Endodermal cell (in vitro differentiated cells): Measurements from ENCODE around the gene PRPF6. TPM values are rescaled to one million over a fixed set of nuclear protein-coding genes. Genes with fewer than 3 reads are reported as not detected.

Experiments
- DNase-seq: peaks from one replicate; pipeline ENCODE4 v3.0.0-alpha.2; 2017
- H3K27ac ChIP-seq: 2 replicates; pipeline ENCODE4 v1.5.1; 2013; ENCODE audit warnings: mild to moderate bottlenecking, low read depth, low read length, moderate library complexity
- H3K27me3 ChIP-seq: 2 replicates; pipeline ENCODE4 v1.6.1; 2013; ENCODE audit warnings: mild to moderate bottlenecking, low read length, moderate library complexity; ENCODE audit not compliant: insufficient read depth, control insufficient read depth, poor library complexity, severe bottlenecking
- H3K36me3 ChIP-seq: 2 replicates; pipeline ENCODE4 v1.7.0; 2013; ENCODE audit warnings: mild to moderate bottlenecking, low read length, moderate library complexity; ENCODE audit not compliant: control insufficient read depth, insufficient read depth
- H3K4me1 ChIP-seq: one replicate; pipeline ENCODE4 v1.7.0; 2013; ENCODE audit warnings: low read length; ENCODE audit not compliant: control insufficient read depth, insufficient read depth
- H3K4me3 ChIP-seq: 2 replicates; pipeline ENCODE4 v1.5.1; 2013; ENCODE audit warnings: mild to moderate bottlenecking, low read length, moderate library complexity
- H3K9ac ChIP-seq: 2 replicates; pipeline ENCODE4 v1.6.1; 2013; ENCODE audit warnings: mild to moderate bottlenecking, low read length, moderate library complexity; ENCODE audit not compliant: poor library complexity, severe bottlenecking; ENCODE audit errors: extremely low read depth
- H3K9me3 ChIP-seq: 2 replicates; pipeline ENCODE4 v1.6.1; 2013; ENCODE audit warnings: mild to moderate bottlenecking, low read length, moderate library complexity; ENCODE audit not compliant: control insufficient read depth
- H3K27ac Mint-ChIP-seq: 2 replicates; pipeline ENCODE4 v1.8.0; 2020; ENCODE audit warnings: mixed read lengths
- H3K27me3 Mint-ChIP-seq: 2 replicates; pipeline ENCODE4 v1.8.0; 2021; ENCODE audit warnings: mild to moderate bottlenecking, mixed read lengths; ENCODE audit not compliant: insufficient read depth
- H3K36me3 Mint-ChIP-seq: 2 replicates; pipeline ENCODE4 v1.8.0; 2020; ENCODE audit warnings: low read depth, mixed read lengths
- H3K4me1 Mint-ChIP-seq: 2 replicates; pipeline ENCODE4 v1.8.0; 2020; ENCODE audit warnings: mixed read lengths
- H3K4me3 Mint-ChIP-seq: 2 replicates; pipeline ENCODE4 v1.8.0; 2020; ENCODE audit warnings: mild to moderate bottlenecking, moderate library complexity, mixed read lengths
- H3K9me3 Mint-ChIP-seq: 2 replicates; pipeline ENCODE4 v1.8.0; 2020; ENCODE audit warnings: mild to moderate bottlenecking, mixed read lengths
- CTCF ChIP-seq: fragments of 200-600 bp; sonication (generic); conservative IDR thresholded peaks from 2 replicates; pipeline ENCODE4 v1.5.0; 2021; ENCODE audit warnings: antibody characterized with exemption, mild to moderate bottlenecking
- WGBS, 2 experiments: methylation state at CpG; one replicate each; pipeline versions ENCODE4 v1.1.5 to v1.1.7; 2013; ENCODE audit warnings: missing lambda C conversion rate in 2 of 2, mixed read lengths in 1 of 2; ENCODE audit not compliant: insufficient coverage in 1 of 2, insufficient read length in 1 of 2; 5-methylcytosine and 5-hydroxymethylcytosine counted together
- total RNA-seq, 2 donors: library from RNA; stranded (reverse); fragmentation: NEBNext Ultra II Directional in 1 of 2; extraction: Animal tissue kit (Norgen Biotek cat#: 25700) in 1 of 2; gene quantifications; 2 replicates in 1 of 2; 3 replicates in 1 of 2; pipeline ENCODE4 v1.2.1, GENCODE V29; 2021

Gene PRPF6
- total RNA-seq, 2 donors from 2014 or later = 73.3 to 73.9 TPM

GRCh38 chr20:64053841-64054661 is 73.1 kb downstream of the PRPF6 start:
- peak; percentile 92 for DNase-seq
- Histone ChIP-seq H3K36me3 (no peaks in the 10 kb centered on the region), H3K9ac (peak overlapping the region; percentile 75), H3K27ac (peak overlapping the region; percentile 12), H3K4me3 (peak overlapping the region; percentile 55), H3K9me3 (no peaks in the 10 kb centered on the region), H3K27me3 (no peaks in the 10 kb centered on the region), H3K4me1 (peaks cover 27% of the 10 kb centered on the region)
- Mint-ChIP-seq H3K4me1 (peaks cover 19% of the 10 kb centered on the region), H3K27ac (peak overlapping the region; percentile 81), H3K9me3 (no peaks in the 10 kb centered on the region), H3K4me3 (no peak overlapping the region), H3K27me3 (peaks cover 17% of the 10 kb centered on the region), H3K36me3 (no peaks in the 10 kb centered on the region)
- peak; percentile 74 for TF ChIP-seq CTCF
- WGBS, 2 experiments = 28 to 45% methylated on average over 8 to 17 of the region's 17 CpGs

GRCh38 chr20:64055396-64055892 is 74.5 kb downstream of the PRPF6 start:
- Mint-ChIP-seq H3K4me3 (no peak overlapping the region), H3K36me3 (no peaks in the 10 kb centered on the region), H3K9me3 (no peaks in the 10 kb centered on the region), H3K27me3 (peaks cover 16% of the 10 kb centered on the region), H3K4me1 (peaks cover 19% of the 10 kb centered on the region), H3K27ac (no peak overlapping the region)
- Histone ChIP-seq H3K9ac (peak overlapping the region; percentile 15), H3K4me3 (no peak overlapping the region), H3K27me3 (no peaks in the 10 kb centered on the region), H3K4me1 (peaks cover 24% of the 10 kb centered on the region), H3K36me3 (no peaks in the 10 kb centered on the region), H3K9me3 (no peaks in the 10 kb centered on the region), H3K27ac (no peak overlapping the region)
- no peak for TF ChIP-seq CTCF
- DNase-seq = no peak
- WGBS, 2 experiments = 87 to 90% methylated on average over 6 to 9 of the region's 9 CpGs

DNA sequence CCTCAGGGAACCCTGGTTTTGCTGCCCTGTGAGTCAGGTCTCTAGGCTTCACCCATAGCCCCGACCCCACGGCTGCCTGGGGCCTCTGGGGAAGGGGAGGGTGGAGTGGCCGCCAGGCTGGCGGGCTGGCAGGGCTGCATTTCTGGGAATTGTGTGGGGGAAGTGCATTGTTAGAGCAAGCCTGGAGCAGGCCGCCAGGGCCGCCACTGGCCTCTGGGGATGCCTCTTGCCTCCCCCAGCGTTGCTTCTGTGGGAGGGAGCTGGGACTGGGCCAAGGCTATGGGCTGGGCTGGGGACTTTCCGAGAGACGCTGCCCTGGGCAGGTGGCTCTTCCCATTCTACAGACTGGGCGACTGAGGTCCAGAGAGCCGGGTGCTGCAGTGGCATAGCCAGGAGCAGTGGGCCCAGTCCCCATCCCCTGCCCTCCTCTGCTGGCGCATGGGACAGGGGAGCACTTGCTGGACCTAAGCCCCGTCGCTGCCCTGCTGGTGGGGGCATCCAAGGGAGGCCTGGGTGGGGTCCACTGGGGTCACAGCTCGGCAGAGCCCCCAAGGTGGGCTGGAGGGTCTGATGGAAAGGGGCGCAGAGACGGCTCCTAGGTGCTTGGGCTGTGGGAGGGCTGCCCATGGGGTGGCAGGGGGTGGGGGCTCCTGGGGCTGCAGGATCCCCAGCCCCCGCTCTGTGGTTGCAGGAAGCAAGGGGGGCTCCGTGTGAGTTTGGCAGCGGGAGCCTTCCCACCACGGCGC is 75.1 kb downstream of the PRPF6 start:
- peak; percentile 71 for DNase-seq
- Mint-ChIP-seq H3K27me3 (peaks cover 10% of the 10 kb centered on the region), H3K4me3 (no peak overlapping the region), H3K27ac (no peak overlapping the region), H3K4me1 (peaks cover 19% of the 10 kb centered on the region), H3K9me3 (no peaks in the 10 kb centered on the region), H3K36me3 (no peaks in the 10 kb centered on the region)
- H3K36me3 ChIP-seq = no peaks in the 10 kb centered on the region
- no peaks in the 10 kb centered on the region for H3K27me3 ChIP-seq
- H3K9ac ChIP-seq = no peak overlapping the region
- H3K27ac ChIP-seq = no peak overlapping the region
- 83 to 89% methylated on average over 14 to 22 of the region's 22 CpGs for WGBS, 2 experiments
- TF ChIP-seq CTCF = no peak
- peaks cover 24% of the 10 kb centered on the region for H3K4me1 ChIP-seq
- H3K9me3 ChIP-seq = no peaks in the 10 kb centered on the region
- no peak overlapping the region for H3K4me3 ChIP-seq
